T-helper 2 cell (primary cell): ENCODE results near the gene DNAJC24.

Experiments
- DNase-seq, 5 experiments: peaks; one replicate each; pipeline versions ENCODE4 v3.0.0 to v3.0.0-alpha.2; 2012 to 2022

DNAJC24 gene

GRCh38 chr11:31415435-31415834, 45.8 kb downstream of the DNAJC24 start:
- no peak for DNase-seq

GRCh38 chr11:31417357-31417756, 47.7 kb downstream of the DNAJC24 start:
- DNase-seq = no peak

- DNase-seq = no peak
These were observed 48.2 kb downstream of the DNAJC24 start for GRCh38 chr11:31417816-31418215.

GRCh38 chr11:31419138-31419537, 49.5 kb downstream of the DNAJC24 start:
- no peak for DNase-seq

GRCh38 chr11:31419669-31420068, 50.0 kb downstream of the DNAJC24 start:
- no peak for DNase-seq

- DNase-seq = no peak
These were observed 52.2 kb downstream of the DNAJC24 start for GRCh38 chr11:31421820-31422219.

GRCh38 chr11:31422703-31423102, 53.0 kb downstream of the DNAJC24 start:
- DNase-seq = no peak

GRCh38 chr11:31424652-31425051, 55.0 kb downstream of the DNAJC24 start:
- no peak for DNase-seq

GRCh38 chr11:31433851-31434250, 64.2 kb downstream of the DNAJC24 start:
- no peak for DNase-seq

GRCh38 chr11:31437742-31438435, 68.2 kb downstream of the DNAJC24 start:
- DNase-seq = peak in 1 of 5 experiments; percentile 3

GRCh38 chr11:31441296-31441695, 71.6 kb downstream of the DNAJC24 start:
- no peak for DNase-seq

GRCh38 chr11:31442086-31442485, 72.4 kb downstream of the DNAJC24 start:
- no peak for DNase-seq

GRCh38 chr11:31443802-31444201, 74.1 kb downstream of the DNAJC24 start:
- peak in 1 of 5 experiments; percentile 8 for DNase-seq

GRCh38 chr11:31445621-31446020, 76.0 kb downstream of the DNAJC24 start:
- DNase-seq = no peak

- DNase-seq = no peak
These were observed 79.4 kb downstream of the DNAJC24 start for GRCh38 chr11:31449040-31449439.

GRCh38 chr11:31450841-31451240, 81.2 kb downstream of the DNAJC24 start:
- no peak for DNase-seq

- no peak for DNase-seq
These were observed 85.5 kb downstream of the DNAJC24 start for GRCh38 chr11:31455177-31455576.

GRCh38 chr11:31464436-31464835, 94.8 kb downstream of the DNAJC24 start:
- DNase-seq = no peak

GRCh38 chr11:31474083-31474482, 104.4 kb downstream of the DNAJC24 start:
- no peak for DNase-seq

- peak in 1 of 5 experiments; percentile 1 for DNase-seq
These were observed 108.0 kb downstream of the DNAJC24 start for GRCh38 chr11:31477528-31478222.

GRCh38 chr11:31478223-31478590, 108.5 kb downstream of the DNAJC24 start:
- DNase-seq = no peak

GRCh38 chr11:31479066-31479465, 109.4 kb downstream of the DNAJC24 start:
- DNase-seq = no peak

- no peak for DNase-seq
These were observed 111.3 kb downstream of the DNAJC24 start for GRCh38 chr11:31480930-31481329.
